ENCODE measurements around the gene ING3.

GRCh38 chr7:120981888-120982615 lies 31.5 kb downstream of the ING3 start:
- TF ChIP-seq, protein P1, sequence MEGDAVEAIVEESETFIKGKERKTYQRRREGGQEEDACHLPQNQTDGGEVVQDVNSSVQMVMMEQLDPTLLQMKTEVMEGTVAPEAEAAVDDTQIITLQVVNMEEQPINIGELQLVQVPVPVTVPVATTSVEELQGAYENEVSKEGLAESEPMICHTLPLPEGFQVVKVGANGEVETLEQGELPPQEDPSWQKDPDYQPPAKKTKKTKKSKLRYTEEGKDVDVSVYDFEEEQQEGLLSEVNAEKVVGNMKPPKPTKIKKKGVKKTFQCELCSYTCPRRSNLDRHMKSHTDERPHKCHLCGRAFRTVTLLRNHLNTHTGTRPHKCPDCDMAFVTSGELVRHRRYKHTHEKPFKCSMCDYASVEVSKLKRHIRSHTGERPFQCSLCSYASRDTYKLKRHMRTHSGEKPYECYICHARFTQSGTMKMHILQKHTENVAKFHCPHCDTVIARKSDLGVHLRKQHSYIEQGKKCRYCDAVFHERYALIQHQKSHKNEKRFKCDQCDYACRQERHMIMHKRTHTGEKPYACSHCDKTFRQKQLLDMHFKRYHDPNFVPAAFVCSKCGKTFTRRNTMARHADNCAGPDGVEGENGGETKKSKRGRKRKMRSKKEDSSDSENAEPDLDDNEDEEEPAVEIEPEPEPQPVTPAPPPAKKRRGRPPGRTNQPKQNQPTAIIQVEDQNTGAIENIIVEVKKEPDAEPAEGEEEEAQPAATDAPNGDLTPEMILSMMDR (IDR thresholded peaks at IDR 0.05), result no peak
- no peak for TF ChIP-seq POLR2A (IDR thresholded peaks at IDR 0.05)
